Right ventricle myocardium superior (tissue), 1 donor: ENCODE measurements around the gene CD22. TPM values are rescaled to one million over a fixed set of nuclear protein-coding genes. Genes with fewer than 3 reads are reported as not detected.
A peak's percentile ranks its signal among the peaks of the same experiment; 100 is the strongest.
"Not testable (repeated sequence)": the region's sequence is repeated elsewhere in the genome, so short reads cannot be mapped to it uniquely, and the experiment has no call there.

Source experiments
- ATAC-seq: fragments of 200-7000 bp; cut with Tn5 transposase; one replicate; pipeline ENCODE4 v1.9.1; 2020; ENCODE audit warnings: mild to moderate bottlenecking; ENCODE audit not compliant: poor library complexity
- DNase-seq: peaks from one replicate; pipeline ENCODE4 v3.0.0-alpha.2; 2020
- intact Hi-C: fragments of 100-400 bp; cut with DNase I; formaldehyde crosslinking; loops from one replicate; pipeline ENCODE4 v1.11.2; 2022
- total RNA-seq: library from RNA; stranded (reverse); fragmentation: NEBNext Ultra II Directional; extraction: Animal tissue kit (Norgen Biotek cat#: 25700); gene quantifications from one replicate; pipeline ENCODE4 v1.2.1, GENCODE V29; 2021
- donor health status: DM: no; HTN: yes; CAD: no; lungs with severe emphysema.

CD22 gene
- total RNA-seq, 1 donor from 2014 or later, result 0.56 TPM

DNA sequence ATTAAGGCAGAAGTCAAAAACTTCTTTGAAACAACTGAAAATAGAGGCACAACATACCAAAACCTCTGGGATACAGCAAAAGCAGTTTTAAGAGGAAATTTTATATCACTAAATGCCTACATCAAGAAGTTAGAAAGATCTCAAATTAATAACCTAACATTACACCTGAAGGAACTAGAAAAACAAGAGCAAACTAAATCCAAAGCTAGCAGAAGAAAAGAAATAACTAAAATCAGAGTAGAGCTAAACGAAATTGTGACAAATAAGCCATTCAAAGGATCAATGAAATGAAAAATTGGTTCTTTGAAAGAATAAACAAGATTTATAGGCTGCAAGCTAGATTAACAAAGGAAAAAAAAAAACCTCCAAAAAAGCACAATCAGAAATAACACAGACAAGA is 39.4 kb downstream of the CD22 start:
- DNase-seq, result no peak
- no peak for ATAC-seq

DNA sequence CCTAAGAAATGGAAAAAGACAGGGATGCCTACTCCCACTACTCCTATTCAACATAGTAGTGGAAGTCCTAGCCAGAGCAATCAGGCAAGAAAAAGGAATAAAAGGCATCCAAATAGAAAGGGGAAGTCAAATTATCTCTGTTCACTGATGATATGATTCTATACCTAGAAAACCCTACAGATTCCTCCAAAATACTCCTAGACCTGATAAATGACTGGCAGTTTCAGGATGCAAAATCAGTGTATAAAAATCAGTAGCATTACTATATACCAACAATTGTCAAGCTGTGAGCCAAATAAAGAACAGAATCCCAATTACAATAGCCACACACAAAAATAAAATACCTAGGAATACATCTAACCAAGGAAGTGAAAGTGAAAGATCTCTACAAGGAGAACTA is 40.5 kb downstream of the CD22 start:
- DNase-seq (no peak), ATAC-seq (no peak)
- intact Hi-C loops, result no loop called here

More for the DNA sequence above, 39.4 kb downstream of the CD22 start:
- intact Hi-C loops, result no loop called here

DNA sequence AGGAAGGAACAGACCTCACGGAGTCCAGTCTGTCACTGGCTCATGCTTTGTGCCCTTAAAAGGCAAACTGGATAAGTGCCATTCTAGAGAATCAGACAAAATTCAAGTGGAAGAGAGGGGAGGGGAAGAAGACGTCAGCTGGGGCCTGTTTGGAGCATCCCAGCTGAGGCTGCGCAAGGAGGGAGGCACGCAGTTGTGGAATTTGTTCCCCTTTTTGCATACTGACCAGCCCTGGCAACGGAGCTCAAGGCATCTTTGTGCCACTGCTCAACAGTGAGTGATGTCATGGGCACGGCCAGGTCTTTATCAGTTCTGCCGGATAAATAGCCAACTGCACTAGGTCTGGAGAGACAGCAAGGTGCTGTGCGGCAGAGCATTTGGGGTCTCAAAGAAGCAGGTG is 41.7 kb downstream of the CD22 start, which contains the start of gene GPR42:
TSS of gene GPR42 (plus strand) at position 347 of the 400 bp plus-strand sequence. CDS start 292 bp downstream, outside the sequence.
- no peak for DNase-seq
- ATAC-seq, result no peak
- intact Hi-C loops, result no loop called here

DNA sequence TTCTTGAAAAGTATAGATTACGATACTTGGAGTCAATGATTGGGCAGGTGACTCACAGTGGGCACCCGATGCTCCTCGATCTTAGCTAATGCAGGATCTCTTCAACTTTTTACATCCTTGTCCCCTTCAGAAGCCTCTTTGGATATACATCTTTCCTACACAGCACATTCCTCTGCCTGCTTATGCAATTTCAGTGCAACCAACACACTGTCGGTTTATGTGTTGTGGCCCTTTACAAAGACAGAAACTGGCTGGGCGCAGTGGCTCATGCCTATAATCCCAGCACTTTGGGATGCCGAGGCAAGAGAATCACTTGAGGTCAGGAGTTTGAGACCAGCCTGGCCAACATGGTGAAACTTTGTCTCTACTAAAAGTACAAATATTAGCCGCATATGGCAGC is 44.5 kb downstream of the CD22 start:
- DNase-seq (no peak), ATAC-seq (no peak)
- intact Hi-C loops, result no loop called here

DNA sequence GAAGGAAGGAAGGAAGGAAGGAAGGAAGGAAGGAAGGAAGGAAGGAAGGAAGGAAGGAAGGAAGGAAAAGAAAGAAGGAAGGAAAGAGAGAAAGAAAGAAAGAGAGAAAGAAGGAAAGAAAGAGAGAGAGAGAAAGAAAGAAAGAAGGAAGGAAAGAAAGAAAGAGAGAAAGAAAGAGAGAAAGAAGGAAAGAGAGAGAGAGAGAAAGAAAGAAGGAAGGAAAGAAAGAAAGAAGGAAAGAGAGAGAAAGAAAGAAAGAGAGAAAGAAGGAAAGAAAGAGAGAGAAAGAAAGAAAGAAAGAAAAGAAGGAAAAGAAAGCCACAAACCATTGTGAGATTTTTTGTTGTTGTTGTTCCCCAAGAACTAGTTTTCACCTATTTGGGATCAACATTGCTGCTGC is 45.0 kb downstream of the CD22 start:
- DNase-seq, ATAC-seq, intact Hi-C loops: not testable (repeated sequence)

DNA sequence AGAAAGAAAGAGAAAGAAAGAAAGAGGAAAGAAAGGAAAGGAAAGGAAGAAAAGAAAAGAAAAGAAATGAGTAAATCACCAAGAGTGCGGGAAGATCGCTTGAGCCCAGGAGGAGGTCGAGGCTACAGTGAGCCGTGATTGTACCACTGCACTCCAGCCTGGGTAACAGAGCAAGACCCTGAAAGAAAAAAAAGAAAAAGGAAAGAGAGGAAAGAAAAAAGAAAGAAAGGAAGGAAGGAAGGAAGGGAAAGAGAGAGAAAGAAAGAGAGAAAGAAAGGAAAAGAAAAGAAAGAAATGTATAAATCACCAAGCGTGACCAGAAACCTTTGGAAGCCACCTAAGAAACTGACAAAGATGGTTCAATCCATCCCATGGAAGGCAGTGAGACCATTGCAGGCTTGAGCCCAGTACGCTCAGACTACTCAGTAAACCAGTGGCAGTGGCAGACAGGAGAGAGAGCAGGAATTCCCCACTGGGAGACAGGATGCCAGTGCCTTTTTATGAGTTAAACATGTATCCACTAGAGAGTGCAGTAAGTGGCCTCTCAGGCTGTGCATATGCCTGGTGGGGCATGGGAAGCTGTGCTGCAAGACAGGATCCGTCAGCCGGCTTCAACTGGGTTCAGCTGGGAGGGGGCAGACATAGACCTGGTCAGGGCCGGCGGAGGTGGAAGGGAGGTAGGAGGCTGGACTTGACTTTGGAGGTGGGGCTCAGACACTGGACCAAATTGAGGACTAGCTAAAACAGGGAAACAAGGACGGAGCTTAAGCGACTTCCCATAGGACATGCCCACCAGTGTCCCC is 46.7 kb downstream of the CD22 start:
- intact Hi-C loops, result no loop called here
- no peak for ATAC-seq
- no peak for DNase-seq

DNA sequence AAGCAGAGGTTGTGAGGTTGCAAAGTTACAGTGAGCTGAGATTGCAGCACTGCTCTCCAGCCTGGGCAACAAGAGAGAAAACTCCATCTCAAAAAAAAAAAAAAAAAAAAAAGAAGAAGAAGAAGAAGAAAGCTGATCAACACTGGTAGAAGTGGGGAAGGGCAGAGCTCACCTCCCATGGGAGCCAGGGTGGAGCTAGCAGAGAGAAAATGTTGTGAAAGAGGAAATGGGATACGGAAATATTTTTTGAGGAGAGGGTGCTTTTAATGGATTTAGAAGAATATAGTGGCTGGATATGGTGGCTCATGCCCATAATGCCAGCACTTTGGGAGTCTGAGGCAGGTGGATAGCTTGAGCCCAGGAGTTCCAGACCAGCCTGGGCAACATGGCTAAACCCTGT is 48.7 kb downstream of the CD22 start:
- no peak for DNase-seq
- intact Hi-C loops, result no loop called here
- no peak for ATAC-seq

DNA sequence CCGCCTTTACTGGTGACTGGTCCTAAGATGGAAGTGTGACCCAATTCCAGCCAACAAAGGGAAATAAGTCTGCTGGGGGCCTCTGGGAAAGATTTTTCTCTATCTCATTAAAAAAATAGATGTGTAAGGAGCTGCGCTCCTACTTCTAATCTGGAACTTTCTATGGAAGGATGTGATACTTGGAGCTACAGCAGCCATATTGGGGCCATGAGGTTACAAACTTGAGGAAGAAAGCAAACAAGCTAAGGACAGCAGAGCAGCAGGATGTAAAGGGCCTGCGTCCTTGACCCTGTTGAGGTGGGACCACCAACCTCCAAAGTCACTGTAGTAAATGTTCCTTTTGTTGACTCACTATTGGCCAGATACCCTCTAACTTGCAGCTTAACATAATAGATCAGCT is 49.4 kb downstream of the CD22 start:
- ATAC-seq (no peak), DNase-seq (no peak)
- intact Hi-C loops, result no loop called here

DNA sequence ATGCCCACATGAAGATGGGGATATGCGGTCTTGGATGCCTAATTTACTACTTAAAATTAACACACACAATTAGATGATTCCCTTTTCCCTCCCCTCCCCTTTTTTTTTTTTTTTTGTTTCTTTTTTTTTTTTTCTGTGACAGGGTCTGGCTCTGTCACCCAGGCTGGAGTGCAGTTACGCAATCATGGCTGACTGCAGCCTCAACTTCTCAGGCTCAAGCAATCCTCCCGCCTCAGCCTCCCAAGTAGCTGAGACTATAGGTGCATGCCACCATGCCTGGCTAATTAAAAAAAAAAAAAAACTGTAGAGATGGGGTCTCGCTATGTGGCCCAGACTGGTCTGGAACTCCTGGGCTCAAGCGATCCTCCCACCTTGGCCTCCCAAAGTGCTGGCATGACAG is 50.6 kb downstream of the CD22 start:
- not testable (repeated sequence) for ATAC-seq

DNA sequence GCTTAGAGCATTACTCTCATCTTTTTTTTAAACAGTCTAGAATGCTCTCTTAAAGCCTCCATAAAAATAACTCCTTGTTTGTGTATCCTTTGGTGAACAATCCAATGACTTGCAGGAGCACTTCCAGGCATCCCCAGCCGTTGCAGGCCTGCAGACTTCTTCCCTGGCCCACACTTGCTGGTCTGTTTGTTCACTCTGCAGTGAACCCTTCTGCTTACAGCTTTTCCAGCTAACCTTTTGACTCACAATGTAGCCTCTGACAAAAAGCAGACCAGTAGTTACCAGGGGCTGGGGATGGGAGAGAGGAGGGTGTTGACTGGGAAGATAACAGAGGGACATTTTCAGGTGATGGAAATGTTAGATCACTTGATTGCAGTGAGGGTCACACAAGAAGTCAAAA is 51.0 kb downstream of the CD22 start:
- intact Hi-C loops, result no loop called here
- no peak for DNase-seq
- peak; percentile 34 for ATAC-seq

More for the DNA sequence above, 50.6 kb downstream of the CD22 start:
- DNase-seq, intact Hi-C loops: not testable (repeated sequence)

DNA sequence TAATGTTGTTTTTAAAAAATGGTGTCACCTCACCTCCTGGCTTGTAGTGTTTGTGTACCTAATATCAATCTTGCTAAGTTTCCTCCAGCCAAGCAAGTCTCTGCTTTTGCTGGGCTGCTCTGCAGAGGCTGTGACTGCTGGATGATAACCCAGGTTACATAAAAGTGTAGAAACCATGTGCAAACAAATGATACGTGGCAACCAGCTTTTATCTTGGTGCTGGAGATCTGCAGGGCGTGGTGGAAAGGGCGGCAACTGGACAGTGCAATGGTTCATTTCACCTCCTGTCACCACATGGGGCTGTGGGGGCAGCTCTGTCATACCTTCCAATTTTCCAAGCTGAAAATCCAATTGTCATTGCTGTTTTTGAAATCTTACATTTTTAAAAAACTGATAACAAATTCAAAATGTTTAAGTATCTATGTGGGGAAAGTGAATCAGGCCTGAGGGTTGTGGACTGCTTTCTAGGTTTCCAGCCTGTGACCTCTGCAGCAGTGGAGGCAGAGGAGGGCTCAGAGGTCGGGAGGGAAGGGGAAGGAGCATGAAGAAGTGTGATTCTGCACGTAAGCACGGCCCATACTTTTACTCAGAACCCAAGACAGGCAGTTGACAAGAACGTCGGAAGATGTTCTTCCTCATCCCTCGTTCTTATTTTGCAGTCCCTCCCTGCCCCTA is 51.6 kb downstream of the CD22 start:
- intact Hi-C loops, result no loop called here
- ATAC-seq, result peak; percentile 34
- DNase-seq, result no peak

DNA sequence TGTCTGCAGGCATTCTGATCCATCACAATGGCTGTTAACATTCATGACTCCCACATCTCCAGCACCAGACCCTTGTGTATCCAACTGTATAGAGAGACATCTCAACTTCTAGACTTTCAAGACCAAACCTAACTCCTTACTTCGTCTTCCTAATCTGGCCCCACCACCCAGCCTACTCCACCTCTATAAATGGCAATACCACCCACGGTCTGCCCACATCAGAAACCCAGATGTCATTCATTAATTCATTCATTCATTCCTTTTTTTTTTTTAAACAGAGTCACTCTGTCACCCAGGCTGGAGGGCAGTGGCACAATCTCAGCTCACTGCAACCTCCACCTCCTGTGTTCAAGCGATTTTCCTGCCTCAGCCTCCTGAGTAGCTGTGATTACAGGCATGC is 52.3 kb downstream of the CD22 start:
- ATAC-seq (no peak), DNase-seq (no peak)
- intact Hi-C loops, result no loop called here

DNA sequence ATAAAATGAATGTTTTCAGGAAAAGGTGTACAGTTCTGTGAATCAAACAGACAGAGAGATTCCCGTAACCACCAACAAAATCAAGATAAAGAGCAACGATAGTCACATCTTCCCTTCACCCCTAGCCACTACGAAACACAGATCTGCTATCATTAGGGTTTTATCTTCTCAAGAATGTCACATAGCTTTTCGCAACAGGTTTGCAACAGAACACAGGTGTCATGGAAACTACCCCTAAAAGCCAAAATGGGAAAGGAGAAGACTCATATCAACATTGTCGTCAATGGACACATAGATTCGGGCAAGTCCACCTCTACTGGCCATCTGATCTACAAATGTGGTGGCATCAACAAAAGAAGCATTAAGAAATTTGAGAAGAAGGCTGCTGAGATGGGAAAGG is 52.9 kb downstream of the CD22 start:
- DNase-seq (no peak), ATAC-seq (no peak)
- intact Hi-C loops, result no loop called here

DNA sequence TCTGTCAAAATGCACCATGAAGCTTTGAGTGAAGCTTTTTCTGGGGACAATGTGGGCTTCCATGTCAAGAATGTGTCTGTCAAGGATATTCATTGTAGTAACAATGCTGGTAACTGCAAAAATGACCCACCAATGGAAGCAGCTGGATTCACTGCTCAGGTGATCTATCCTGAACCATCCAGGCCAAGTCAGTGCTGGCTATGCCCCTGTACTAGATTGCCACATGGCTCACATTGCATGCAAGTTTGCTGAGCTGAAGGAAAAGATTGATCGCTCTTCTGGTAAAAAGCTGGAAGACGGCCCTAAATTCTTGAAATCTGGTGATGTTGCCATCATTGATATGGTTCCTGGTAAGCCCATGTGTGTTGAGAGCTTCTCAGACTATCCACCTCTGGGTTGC is 54.5 kb downstream of the CD22 start:
- intact Hi-C loops, result no loop called here
- DNase-seq (no peak), ATAC-seq (no peak)

DNA sequence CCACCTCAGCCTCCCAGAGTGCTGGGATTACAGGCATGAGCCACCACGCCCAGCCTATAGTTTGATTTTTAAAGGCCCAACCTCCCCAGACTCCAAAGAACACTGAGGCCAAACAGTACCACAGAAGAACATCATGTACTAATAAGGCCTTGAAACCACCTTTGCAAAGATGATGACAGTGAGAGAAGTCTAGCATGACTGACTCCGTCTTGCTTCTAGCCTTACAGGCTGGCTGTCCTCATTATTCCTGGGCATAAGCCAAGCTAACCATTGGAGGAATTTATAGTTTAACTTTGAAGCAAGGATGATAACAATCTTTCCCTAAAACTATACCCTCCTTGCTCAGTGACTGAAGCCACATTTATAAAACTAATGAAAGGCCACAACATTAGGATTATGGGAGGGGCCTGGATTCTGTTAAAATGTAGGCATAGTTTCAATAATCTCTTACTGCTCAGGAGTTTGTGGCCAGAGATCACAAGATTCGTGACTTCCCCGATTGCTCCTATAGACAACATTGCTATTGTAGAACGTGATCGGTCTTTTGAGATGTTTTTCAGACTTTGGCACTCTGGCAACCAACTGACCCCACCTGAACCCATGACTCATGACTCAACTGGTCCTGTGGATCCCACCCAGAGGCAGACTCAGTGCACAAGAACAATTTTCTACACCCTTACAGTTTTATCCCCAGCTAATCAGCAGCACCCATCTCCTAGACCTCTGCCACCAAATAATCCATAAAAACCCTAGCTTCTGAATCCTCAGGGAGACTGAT is 59.5 kb downstream of the CD22 start:
- intact Hi-C loops, result no loop called here
- no peak for ATAC-seq
- no peak for DNase-seq

DNA sequence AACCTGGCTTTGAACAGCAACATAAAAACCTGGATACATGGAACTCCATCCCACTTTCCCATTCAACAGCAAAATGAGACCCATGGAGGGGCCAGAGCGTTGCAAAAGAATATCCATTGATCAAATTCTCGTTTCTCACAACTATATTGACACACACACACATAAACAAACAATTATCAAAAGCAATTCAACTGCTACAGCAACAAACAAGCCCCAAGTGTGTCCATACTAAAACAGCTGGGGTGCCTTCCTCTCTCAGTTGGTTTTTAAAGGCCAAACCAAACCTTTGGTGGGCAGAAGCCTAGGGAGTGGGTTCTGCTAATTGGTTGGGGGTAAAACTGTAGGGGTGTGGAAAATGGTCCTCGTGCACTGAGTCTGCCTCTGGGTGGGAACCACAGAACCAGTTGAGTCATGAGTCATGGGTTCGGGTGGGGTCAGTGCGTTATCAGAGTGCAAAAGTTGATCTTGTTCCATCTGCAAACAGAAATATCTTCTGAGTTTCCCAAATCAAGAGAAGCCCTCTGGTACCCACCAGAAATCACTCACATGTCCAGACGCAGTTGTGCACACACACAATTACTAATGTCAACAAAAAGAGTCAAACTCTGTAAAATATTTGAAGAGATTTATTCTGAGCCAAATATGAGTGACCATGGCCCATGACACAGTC is 60.3 kb downstream of the CD22 start:
- no peak for ATAC-seq

DNA sequence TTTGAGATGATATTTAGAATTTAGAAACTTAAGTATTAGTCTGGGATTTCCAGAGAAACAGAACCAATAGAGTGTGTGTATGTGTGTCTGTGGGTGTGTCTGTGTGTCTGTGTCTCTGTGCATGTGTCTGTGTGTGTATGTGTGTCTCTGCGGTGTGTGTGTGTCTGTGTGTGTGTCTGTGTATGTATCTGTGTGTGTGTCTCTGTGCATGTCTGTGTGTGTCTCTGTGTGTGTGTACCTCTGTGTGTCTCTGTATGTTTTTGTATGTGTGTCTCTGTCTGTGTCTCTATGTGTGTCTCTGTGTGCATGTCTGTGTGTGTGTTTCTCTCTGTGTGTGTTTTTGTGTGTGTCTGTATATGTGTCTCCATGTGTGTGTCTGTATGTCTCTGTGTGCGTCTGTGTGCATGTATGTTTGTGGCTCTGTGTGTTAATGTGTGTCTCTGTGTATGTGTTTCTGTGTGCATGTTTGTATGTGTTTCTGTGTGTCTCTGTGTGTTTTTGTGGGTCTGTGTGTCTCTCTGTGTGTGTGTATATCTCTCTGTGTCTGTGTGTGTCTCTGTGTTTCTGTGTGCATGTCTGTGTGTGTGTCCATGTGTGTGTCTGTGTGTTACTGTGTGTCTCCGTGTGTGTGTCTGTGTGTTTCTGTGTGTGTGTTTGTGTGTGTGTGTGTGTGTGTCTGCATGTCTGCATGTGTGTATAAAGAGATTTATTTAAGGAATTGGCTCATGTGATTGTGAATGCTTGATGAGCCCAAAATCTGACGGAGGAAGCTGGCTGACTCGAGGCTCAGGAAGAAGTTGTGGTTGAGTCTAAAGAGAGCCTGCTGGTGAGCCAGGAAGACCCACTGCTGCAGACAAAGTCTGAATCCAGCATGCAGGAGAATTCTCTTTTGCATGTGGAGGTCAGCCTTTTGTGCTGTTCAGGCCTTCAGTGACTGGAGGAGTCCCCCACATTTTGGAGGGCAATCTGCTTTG is 64.0 kb downstream of the CD22 start:
- intact Hi-C loops, result no loop called here
- no peak for ATAC-seq
- no peak for DNase-seq

More for the DNA sequence above, 60.3 kb downstream of the CD22 start:
- no peak for DNase-seq
- intact Hi-C loops, result no loop called here
